K562 (cell line): ENCODE measurements around the gene GSK3B.

Experiments used
- ARID4B ChIP-seq: sonication (generic); formaldehyde crosslinking; IDR thresholded peaks from 2 replicates; pipeline ENCODE4 v1.8.0; 2022; ENCODE audit warnings: mild to moderate bottlenecking, missing genetic modification reagents
- CBX2 ChIP-seq: fragments of 200-600 bp; sonication (generic); IDR thresholded peaks from one replicate; pipeline ENCODE4 v1.6.1; 2012; ENCODE audit warnings: mild to moderate bottlenecking, low read length, inconsistent platforms; ENCODE audit not compliant: insufficient read depth, poor library complexity, severe bottlenecking
- CTCF ChIP-seq, 3 experiments: IDR thresholded peaks in 2 of 3; conservative IDR thresholded peaks in 1 of 3; 2 replicates each; pipeline ENCODE4 v1.5.1; 2011 to 2012; ENCODE audit warnings: low read length in 3 of 3, mild to moderate bottlenecking in 3 of 3, control low read depth in 2 of 3, improper control_type of control experiment in 1 of 3, inconsistent platforms in 1 of 3, low read depth in 1 of 3, mixed read lengths in 1 of 3, moderate library complexity in 1 of 3; ENCODE audit not compliant: insufficient read depth in 2 of 3
- EZH2 ChIP-seq: IDR thresholded peaks from 2 replicates; pipeline ENCODE4 v1.6.1; 2012; ENCODE audit warnings: low read depth, mild to moderate bottlenecking, inconsistent platforms, low read length, borderline replicate concordance

GRCh38 chr3:119779731-119780383 is 314.4 kb downstream of the GSK3B start:
- TF ChIP-seq CTCF (IDR thresholded peaks at IDR 0.05 in 2 of 3, conservative IDR thresholded peaks at IDR 0.05 in 1 of 3; ENCODE audit: insufficient read depth in 2 of 3, low read depth in 1 of 3, low read length in 3 of 3) = no peak
- no peak for TF ChIP-seq CBX2
- TF ChIP-seq EZH2 = no peak
- TF ChIP-seq ARID4B (CRISPR knock-in tag) = no peak
